Measurements from ENCODE around the gene OPHN1. TPM values are rescaled to one million over a fixed set of nuclear protein-coding genes. Genes with fewer than 3 reads are reported as not detected.
"Not testable (repeated sequence)": the region's sequence is repeated elsewhere in the genome, so short reads cannot be mapped to it uniquely, and the experiment has no call there.

OPHN1 gene
- total and polyA plus RNA-seq, 7 donors = 0.92 to 19.4 (median 6.9) TPM

DNA sequence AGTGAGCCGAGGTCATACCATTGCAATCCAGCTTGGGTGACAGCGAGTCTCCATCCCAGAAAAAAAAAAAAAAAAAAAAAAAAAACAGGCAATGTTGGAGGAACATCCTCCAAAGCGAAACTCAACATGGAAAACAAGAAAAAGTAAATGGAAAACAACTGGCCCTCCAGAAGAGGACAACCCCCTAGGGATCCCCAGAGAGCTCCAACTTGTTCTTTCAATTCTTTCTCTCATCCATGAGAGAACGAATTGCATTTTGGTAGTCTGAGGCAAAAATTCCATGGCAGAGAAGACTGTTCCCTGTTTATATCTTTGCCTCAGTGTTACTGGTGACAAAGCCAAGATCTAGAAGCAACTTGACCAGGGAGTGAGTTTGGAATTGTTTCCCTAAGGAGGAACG, 49.8 kb downstream of the OPHN1 start:
- Histone ChIP-seq H3K36me3 (no peaks in the 10 kb centered on the region), H3K9me3 (no peaks in the 10 kb centered on the region), H3K4me1 (no peaks in the 10 kb centered on the region), H3K4me3 (no peak overlapping the region), H3K27ac (no peak overlapping the region), H3K27me3 (no peaks in the 10 kb centered on the region)
- DNase-seq = no peak
- WGBS, 2 donors = 90 to 93% methylated on average over 5 of the region's 5 CpGs
- no peak for TF ChIP-seq POLR2A (IDR thresholded peaks at IDR 0.05)
- no peak for TF ChIP-seq EP300 (IDR thresholded peaks at IDR 0.05)
- no peak for TF ChIP-seq CTCF (IDR thresholded peaks at IDR 0.05)
- TF ChIP-seq POLR2AphosphoS5 (IDR thresholded peaks at IDR 0.05) = no peak
- intact Hi-C loops (cut with DNase I) = no loop called here

DNA sequence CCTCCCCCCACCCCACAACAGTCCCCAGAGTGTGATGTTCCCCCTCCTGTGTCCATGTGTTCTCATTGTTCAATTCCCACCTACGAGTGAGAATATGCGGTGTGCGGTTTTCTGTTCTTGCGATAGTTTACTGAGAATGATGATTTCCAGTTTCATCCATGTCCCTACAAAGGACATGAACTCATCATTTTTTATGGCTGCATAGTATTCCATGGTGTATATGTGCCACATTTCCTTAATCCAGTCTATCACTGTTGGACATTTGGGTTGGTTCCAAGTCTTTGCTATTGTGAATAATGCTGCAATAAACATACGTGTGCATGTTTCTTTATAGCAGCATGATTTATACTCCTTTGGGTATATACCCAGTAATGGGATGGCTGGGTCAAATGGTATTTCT, 55.7 kb downstream of the OPHN1 start:
- intact Hi-C loops (cut with DNase I); H3K27me3 ChIP-seq; H3K4me3 ChIP-seq; H3K27ac ChIP-seq; H3K4me1 ChIP-seq; H3K9me3 ChIP-seq; H3K36me3 ChIP-seq; DNase-seq: not testable (repeated sequence)
- 89 to 92% methylated on average over 5 of the region's 5 CpGs for WGBS, 2 donors

- Histone ChIP-seq H3K4me3 (no peak overlapping the region), H3K27me3 (no peaks in the 10 kb centered on the region), H3K9me3 (no peaks in the 10 kb centered on the region), H3K27ac (no peak overlapping the region), H3K4me1 (no peaks in the 10 kb centered on the region), H3K36me3 (no peaks in the 10 kb centered on the region)
- intact Hi-C loops (cut with DNase I) = no loop called here
- TF ChIP-seq POLR2A (IDR thresholded peaks at IDR 0.05) = no peak
- TF ChIP-seq POLR2AphosphoS5 (IDR thresholded peaks at IDR 0.05) = no peak
- no peak for TF ChIP-seq CTCF (IDR thresholded peaks at IDR 0.05)
- TF ChIP-seq EP300 (IDR thresholded peaks at IDR 0.05) = no peak
- DNase-seq = no peak
These were observed 56.9 kb downstream of the OPHN1 start for GRCh38 chrX:68376373-68376772.

DNA sequence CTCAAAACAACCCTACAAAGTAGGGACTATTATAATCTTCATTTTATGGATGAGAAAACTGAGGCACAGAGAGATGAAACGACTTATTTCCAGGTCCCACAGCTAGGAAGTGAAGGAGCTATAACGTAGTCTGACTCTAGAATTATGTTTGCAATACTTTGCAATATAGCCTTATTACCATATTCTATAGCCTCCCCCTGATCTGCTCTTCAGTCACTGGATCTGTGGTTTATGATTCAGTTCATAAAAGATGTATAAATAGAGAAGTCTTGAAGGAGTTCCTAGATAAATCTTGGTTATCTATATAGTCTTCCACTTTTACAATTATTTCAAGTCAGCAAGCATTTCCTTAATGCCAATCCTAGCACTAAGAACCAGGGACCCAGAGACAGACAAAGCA, 57.5 kb downstream of the OPHN1 start:
- Histone ChIP-seq H3K9me3 (no peaks in the 10 kb centered on the region), H3K27ac (no peak overlapping the region), H3K4me3 (no peak overlapping the region), H3K27me3 (no peaks in the 10 kb centered on the region), H3K4me1 (no peaks in the 10 kb centered on the region), H3K36me3 (no peaks in the 10 kb centered on the region)
- no peak for DNase-seq
- TF ChIP-seq EP300 (IDR thresholded peaks at IDR 0.05) (no peak), POLR2AphosphoS5 (IDR thresholded peaks at IDR 0.05) (no peak), CTCF (IDR thresholded peaks at IDR 0.05) (no peak), POLR2A (IDR thresholded peaks at IDR 0.05) (no peak)
- intact Hi-C loops (cut with DNase I) = no loop called here
- 26 to 80% methylated on average over 2 of the region's 2 CpGs for WGBS, 2 donors

GRCh38 chrX:68372665-68373064, 60.6 kb downstream of the OPHN1 start:
- no peaks in the 10 kb centered on the region for H3K27me3 ChIP-seq
- H3K27ac ChIP-seq = no peak overlapping the region
- no peak for DNase-seq
- TF ChIP-seq EP300 (IDR thresholded peaks at IDR 0.05) = no peak
- TF ChIP-seq CTCF (IDR thresholded peaks at IDR 0.05) = no peak
- TF ChIP-seq POLR2AphosphoS5 (IDR thresholded peaks at IDR 0.05) = no peak
- TF ChIP-seq POLR2A (IDR thresholded peaks at IDR 0.05) = no peak
- H3K36me3 ChIP-seq = no peaks in the 10 kb centered on the region
- H3K4me3 ChIP-seq = no peak overlapping the region
- H3K4me1 ChIP-seq = no peaks in the 10 kb centered on the region
- intact Hi-C loops (cut with DNase I) = no loop called here
- WGBS, 2 donors = 63 to 87% methylated on average over 4 of the region's 4 CpGs
- H3K9me3 ChIP-seq = no peaks in the 10 kb centered on the region
